LNCAP (cell line): ENCODE measurements around the gene ZNF878.

Experiments
- TF ChIP-seq, protein P1 (sequence below): fragments of 450-650 bp; IDR thresholded peaks from 2 replicates; pipeline ENCODE4 v1.5.1; 2017; ENCODE audit warnings: mild to moderate bottlenecking

ZNF878 gene

DNA sequence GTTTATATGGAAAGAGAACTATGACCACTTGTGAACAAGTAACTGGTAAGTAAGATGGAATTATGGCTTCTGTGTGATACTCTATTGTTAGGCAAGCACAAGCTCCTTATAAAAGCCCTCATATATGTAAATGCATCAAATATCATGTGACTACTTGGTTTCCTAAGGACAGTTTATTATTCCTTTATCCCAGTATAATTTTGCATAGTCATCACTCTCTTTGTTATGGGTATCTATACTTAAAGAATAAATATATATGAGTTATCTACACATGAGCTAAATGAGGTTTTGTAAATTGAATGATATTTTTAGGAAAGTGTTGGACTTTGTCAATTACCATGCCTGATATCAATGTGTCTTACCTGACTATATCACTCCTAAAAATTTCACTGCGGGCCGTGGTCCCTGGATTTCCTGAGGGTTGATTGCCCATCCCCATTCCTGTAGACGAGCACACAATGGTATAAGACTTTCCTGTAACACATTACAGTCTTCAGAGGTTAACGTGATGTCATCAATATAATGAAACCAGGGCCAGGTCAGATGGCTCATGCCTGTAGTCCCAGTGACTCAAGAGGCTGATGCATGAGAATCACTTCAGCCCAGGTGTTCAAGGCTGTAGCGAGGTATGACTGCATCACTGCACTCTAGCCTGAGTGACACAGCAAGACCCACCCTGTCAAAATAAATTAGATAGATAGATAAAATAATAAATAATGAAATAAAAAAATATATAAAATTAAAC is 32.5 kb upstream of the ZNF878 start:
- TF ChIP-seq, protein P1, sequence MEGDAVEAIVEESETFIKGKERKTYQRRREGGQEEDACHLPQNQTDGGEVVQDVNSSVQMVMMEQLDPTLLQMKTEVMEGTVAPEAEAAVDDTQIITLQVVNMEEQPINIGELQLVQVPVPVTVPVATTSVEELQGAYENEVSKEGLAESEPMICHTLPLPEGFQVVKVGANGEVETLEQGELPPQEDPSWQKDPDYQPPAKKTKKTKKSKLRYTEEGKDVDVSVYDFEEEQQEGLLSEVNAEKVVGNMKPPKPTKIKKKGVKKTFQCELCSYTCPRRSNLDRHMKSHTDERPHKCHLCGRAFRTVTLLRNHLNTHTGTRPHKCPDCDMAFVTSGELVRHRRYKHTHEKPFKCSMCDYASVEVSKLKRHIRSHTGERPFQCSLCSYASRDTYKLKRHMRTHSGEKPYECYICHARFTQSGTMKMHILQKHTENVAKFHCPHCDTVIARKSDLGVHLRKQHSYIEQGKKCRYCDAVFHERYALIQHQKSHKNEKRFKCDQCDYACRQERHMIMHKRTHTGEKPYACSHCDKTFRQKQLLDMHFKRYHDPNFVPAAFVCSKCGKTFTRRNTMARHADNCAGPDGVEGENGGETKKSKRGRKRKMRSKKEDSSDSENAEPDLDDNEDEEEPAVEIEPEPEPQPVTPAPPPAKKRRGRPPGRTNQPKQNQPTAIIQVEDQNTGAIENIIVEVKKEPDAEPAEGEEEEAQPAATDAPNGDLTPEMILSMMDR: no peak

DNA sequence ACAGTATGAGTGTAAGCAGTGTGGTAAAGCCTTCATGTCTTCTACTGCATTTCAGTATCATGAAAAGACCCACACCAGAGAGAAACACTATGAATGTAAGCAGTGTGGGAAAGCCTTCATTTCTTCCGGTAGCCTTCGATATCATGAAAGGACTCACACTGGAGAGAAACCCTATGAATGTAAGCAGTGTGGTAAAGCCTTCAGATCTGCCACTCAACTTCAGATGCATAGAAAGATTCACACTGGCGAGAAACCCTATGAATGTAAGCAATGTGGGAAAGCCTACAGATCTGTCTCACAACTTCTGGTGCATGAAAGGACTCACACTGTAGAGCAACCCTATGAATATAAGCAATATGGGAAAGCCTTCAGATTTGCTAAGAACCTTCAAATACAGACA is 24.6 kb upstream of the ZNF878 start:
- TF ChIP-seq, protein P1: no peak

DNA sequence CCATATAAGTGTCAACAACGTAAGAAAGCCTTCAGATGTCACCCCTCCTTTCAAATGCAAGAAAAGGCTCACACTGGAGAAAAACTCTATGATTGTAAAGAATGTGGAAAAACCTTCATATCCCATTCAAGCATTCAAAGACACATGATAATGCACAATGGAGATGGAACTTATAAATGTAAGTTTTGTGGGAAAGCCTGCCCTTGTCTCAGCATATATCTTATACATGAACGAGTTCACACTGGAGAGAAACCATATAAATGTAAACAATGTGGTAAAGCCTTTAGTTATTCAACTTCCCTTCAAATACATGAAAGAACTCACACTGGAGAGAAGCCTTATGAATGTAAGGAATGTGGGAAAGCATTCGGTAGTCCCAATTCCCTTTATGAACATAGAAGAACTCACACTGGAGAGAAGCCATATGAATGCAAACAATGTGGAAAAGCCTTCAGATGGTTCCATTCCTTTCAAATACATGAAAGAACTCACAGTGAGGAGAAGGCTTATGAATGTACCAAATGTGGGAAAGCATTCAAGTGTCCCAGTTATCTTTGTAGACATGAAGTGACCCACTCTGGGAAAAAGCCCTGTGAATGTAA is 22.9 kb upstream of the ZNF878 start:
- TF ChIP-seq, protein P1: no peak

GRCh38 chr19:12064590-12065538 is 12.1 kb upstream of the ZNF878 start, which contains the start of gene ZNF844:
ZNF844 (plus strand) TSS chr19:12064731; CDS start chr19:12064874, 143 bp downstream.
- TF ChIP-seq, protein P1: no peak

GRCh38 chr19:12055784-12056183 is 3.0 kb upstream of the ZNF878 start:
- TF ChIP-seq, protein P1: no peak

- TF ChIP-seq, protein P1: no peak
Measured at GRCh38 chr19:12052091-12052496, 667 bp downstream of the ZNF878 start.

DNA sequence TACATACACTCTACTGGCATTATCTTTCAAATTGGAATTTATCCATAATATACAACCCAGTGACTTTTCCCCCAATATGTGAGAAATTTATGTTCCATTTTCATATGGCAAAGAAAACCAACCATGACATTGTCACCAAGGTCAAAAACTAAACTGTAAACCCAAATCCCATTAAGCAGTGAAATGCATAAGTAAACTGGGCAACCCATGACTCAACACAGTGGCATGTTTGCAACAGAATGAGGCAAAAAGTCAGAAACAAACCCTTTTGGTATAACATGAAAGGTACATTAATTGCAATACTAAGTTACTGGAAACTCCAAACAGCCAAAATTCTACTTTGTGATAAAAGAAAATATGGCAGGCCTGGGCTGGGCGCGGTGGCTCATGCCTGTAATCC is 4.9 kb downstream of the ZNF878 start:
- TF ChIP-seq, protein P1: no peak
